GM18517 (cell line): ENCODE measurements around the gene TSPY1.
"Not testable (repeated sequence)": the region's sequence is repeated elsewhere in the genome, so short reads cannot be mapped to it uniquely, and the experiment has no call there.

Source experiments
- ATAC-seq: cut with Tn5 transposase; IDR thresholded peaks from one replicate; pipeline ENCODE4 v1.9.1; 2021; ENCODE audit warnings: mild to moderate bottlenecking, moderate library complexity; ENCODE audit not compliant: unreplicated experiment

Gene TSPY1, protein sequence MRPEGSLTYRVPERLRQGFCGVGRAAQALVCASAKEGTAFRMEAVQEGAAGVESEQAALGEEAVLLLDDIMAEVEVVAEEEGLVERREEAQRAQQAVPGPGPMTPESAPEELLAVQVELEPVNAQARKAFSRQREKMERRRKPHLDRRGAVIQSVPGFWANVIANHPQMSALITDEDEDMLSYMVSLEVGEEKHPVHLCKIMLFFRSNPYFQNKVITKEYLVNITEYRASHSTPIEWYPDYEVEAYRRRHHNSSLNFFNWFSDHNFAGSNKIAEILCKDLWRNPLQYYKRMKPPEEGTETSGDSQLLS

DNA sequence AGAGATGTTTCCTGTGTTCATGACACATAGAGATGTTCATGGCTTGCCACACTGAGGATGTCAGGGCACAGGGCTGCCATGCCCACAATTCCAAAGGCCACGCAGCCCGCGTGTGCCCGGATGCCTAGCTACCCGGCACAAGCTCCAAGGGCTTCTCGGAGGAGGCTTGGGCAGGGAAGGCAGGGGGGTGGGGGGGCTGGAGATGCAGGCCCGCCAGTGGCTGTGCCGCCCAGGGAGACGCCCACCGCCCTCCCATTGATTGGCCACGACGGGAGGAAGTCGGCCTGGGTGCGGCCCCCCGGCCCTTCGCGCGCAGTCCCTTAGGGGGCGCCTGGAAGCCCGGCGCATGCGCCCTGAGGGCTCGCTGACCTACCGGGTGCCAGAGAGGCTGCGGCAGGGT lies at the start of gene TSPY1:
TSS of gene TSPY1 (plus strand) at position 301 of the 400 bp plus-strand sequence. CDS start at position 347, 46 bp downstream.
- not testable (repeated sequence) for ATAC-seq

DNA sequence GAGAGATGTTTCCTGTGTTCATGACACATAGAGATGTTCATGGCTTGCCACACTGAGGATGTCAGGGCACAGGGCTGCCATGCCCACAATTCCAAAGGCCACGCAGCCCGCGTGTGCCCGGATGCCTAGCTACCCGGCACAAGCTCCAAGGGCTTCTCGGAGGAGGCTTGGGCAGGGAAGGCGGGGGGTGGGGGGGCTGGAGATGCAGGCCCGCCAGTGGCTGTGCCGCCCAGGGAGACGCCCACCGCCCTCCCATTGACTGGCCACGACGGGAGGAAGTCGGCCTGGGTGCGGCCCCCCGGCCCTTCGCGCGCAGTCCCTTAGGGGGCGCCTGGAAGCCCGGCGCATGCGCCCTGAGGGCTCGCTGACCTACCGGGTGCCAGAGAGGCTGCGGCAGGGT lies 20.2 kb downstream of the TSPY1 start, which contains the start of gene TSPY9:
TSS of gene TSPY9 (plus strand) at position 301 of the 400 bp plus-strand sequence. CDS start at position 347, 46 bp downstream.
- ATAC-seq = not testable (repeated sequence)

DNA sequence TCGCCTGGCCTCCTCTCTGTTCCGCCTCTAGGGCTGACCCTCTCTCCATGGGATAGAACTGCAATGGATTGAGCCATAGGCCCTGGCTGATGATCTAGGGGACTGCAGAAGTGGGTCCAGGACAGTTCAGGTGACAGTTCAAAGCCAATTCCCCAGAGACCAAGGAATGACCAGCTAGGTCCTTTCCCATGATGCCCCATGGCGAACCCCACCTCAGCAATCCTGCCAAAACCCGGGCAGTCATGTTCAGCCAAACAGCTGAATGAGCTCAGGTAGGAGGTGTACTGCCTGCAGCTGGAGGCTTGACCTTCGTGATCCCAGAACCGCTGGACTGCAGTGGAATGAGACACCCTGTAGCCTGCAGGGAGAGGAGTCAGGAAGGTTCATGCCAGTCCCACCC lies 37.6 kb downstream of the TSPY1 start:
- ATAC-seq = not testable (repeated sequence)

GRCh38 chrY:9516287-9516686 lies 49.5 kb downstream of the TSPY1 start:
- not testable (repeated sequence) for ATAC-seq
